ENCODE measurements around the gene FSHR. TPM values are rescaled to one million over a fixed set of nuclear protein-coding genes. Genes with fewer than 3 reads are reported as not detected.

FSHR gene
- total RNA-seq, 1 donor from 2014 or later = not detected

- TF ChIP-seq, protein P1, sequence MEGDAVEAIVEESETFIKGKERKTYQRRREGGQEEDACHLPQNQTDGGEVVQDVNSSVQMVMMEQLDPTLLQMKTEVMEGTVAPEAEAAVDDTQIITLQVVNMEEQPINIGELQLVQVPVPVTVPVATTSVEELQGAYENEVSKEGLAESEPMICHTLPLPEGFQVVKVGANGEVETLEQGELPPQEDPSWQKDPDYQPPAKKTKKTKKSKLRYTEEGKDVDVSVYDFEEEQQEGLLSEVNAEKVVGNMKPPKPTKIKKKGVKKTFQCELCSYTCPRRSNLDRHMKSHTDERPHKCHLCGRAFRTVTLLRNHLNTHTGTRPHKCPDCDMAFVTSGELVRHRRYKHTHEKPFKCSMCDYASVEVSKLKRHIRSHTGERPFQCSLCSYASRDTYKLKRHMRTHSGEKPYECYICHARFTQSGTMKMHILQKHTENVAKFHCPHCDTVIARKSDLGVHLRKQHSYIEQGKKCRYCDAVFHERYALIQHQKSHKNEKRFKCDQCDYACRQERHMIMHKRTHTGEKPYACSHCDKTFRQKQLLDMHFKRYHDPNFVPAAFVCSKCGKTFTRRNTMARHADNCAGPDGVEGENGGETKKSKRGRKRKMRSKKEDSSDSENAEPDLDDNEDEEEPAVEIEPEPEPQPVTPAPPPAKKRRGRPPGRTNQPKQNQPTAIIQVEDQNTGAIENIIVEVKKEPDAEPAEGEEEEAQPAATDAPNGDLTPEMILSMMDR (IDR thresholded peaks at IDR 0.05; ENCODE audit: insufficient read depth, low read length, poor library complexity, severe bottlenecking) = no peak
- H3K27me3 ChIP-seq (ENCODE audit: control insufficient read depth, insufficient read depth, low read length) = no peaks in the 10 kb centered on the region
These were observed 209.4 kb downstream of the FSHR start for GRCh38 chr2:48944956-48945355.

DNA sequence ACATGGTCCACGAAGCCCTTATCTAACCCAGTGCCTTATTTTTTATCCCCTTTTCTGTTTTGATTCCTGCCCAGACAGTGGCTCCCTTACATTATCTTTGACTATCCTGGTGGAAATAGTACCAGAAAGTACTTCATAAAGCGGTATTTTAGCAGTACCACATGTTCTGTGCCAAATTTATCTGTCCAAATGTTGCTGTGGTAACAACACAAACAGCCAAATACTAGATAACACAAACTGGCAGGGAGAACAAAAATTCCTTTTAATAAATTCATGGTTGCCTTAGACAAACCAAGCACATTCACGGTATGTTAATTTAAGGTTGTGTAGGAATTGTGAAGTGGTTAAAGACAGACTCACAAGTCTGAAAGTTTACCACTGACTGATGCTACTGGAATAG, 210.9 kb downstream of the FSHR start:
- H3K27me3 ChIP-seq (ENCODE audit: control insufficient read depth, insufficient read depth, low read length) = no peaks in the 10 kb centered on the region
- TF ChIP-seq, protein P1 (IDR thresholded peaks at IDR 0.05; ENCODE audit: insufficient read depth, low read length, poor library complexity, severe bottlenecking) = no peak
- DNase-seq (ENCODE audit: low read depth) = no peak
- H3K36me3 ChIP-seq (ENCODE audit: control insufficient read depth, insufficient read depth, low read length) = no peaks in the 10 kb centered on the region
- H3K4me3 ChIP-seq (ENCODE audit: low read depth, low read length) = no peak overlapping the region

More at GRCh38 chr2:48944956-48945355, 209.4 kb downstream of the FSHR start:
- no peaks in the 10 kb centered on the region for H3K36me3 ChIP-seq (ENCODE audit: control insufficient read depth, insufficient read depth, low read length)
- DNase-seq (ENCODE audit: low read depth) = no peak
- H3K4me3 ChIP-seq (ENCODE audit: low read depth, low read length) = no peak overlapping the region

- no peaks in the 10 kb centered on the region for H3K27me3 ChIP-seq (ENCODE audit: control insufficient read depth, insufficient read depth, low read length)
- TF ChIP-seq, protein P1 (IDR thresholded peaks at IDR 0.05; ENCODE audit: insufficient read depth, low read length, poor library complexity, severe bottlenecking) = no peak
- no peak overlapping the region for H3K4me3 ChIP-seq (ENCODE audit: low read depth, low read length)
- no peaks in the 10 kb centered on the region for H3K36me3 ChIP-seq (ENCODE audit: control insufficient read depth, insufficient read depth, low read length)
- no peak for DNase-seq (ENCODE audit: low read depth)
These were observed 212.4 kb downstream of the FSHR start for GRCh38 chr2:48941908-48942307.

GRCh38 chr2:48941456-48941855, 212.9 kb downstream of the FSHR start:
- H3K27me3 ChIP-seq (ENCODE audit: control insufficient read depth, insufficient read depth, low read length) = no peaks in the 10 kb centered on the region
- H3K36me3 ChIP-seq (ENCODE audit: control insufficient read depth, insufficient read depth, low read length) = no peaks in the 10 kb centered on the region
- no peak overlapping the region for H3K4me3 ChIP-seq (ENCODE audit: low read depth, low read length)
- TF ChIP-seq, protein P1 (IDR thresholded peaks at IDR 0.05; ENCODE audit: insufficient read depth, low read length, poor library complexity, severe bottlenecking) = no peak
- DNase-seq (ENCODE audit: low read depth) = no peak

DNA sequence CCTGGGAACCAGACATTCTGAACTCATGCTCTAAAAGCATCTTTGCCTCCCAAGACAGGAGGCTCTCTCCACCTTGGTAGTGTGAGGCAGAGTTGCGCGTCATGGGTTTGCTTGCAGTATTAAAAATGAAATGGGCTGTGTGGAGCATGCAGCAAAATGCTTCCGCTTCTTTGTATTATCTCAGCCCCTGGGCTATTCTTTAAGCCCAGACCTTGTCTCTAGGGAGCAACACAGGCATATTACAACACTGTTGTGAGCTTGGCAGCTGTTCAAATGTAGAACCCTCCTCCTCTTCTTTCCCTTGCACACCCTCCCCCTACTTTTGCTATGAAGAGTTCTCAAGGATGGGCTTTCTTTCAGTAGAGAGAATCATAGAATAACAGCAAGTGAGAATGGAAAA, 213.7 kb downstream of the FSHR start:
- DNase-seq (ENCODE audit: low read depth) = no peak
- TF ChIP-seq, protein P1 (IDR thresholded peaks at IDR 0.05; ENCODE audit: insufficient read depth, low read length, poor library complexity, severe bottlenecking) = no peak
- H3K27me3 ChIP-seq (ENCODE audit: control insufficient read depth, insufficient read depth, low read length) = no peaks in the 10 kb centered on the region
- H3K4me3 ChIP-seq (ENCODE audit: low read depth, low read length) = no peak overlapping the region
- no peaks in the 10 kb centered on the region for H3K36me3 ChIP-seq (ENCODE audit: control insufficient read depth, insufficient read depth, low read length)

DNA sequence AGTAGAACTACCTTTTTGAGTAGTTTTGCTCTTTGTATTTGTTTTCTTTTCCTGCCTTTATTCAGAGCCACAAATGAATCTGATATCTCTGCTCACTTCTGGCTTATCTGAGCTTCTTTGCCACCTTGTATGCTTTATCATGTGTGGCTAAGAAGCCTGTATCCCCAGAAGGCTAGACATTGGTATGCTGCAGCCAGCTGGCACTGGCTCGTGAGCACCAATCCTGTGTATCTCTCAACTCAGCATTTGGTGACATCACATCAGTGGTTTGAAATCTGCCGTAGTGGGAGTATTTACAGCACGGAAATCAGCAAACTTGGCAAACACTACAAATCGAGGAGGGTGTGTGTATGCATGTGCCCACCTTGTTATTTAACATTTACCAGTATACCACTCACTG, 215.1 kb downstream of the FSHR start:
- TF ChIP-seq, protein P1 (IDR thresholded peaks at IDR 0.05; ENCODE audit: insufficient read depth, low read length, poor library complexity, severe bottlenecking) = no peak
- no peak for DNase-seq (ENCODE audit: low read depth)
- no peak overlapping the region for H3K4me3 ChIP-seq (ENCODE audit: low read depth, low read length)
- no peaks in the 10 kb centered on the region for H3K36me3 ChIP-seq (ENCODE audit: control insufficient read depth, insufficient read depth, low read length)
- no peaks in the 10 kb centered on the region for H3K27me3 ChIP-seq (ENCODE audit: control insufficient read depth, insufficient read depth, low read length)
